Measurements from ENCODE around the gene CORO6.
"Not testable (repeated sequence)": the region's sequence is repeated elsewhere in the genome, so short reads cannot be mapped to it uniquely, and the experiment has no call there.

CORO6 gene

DNA sequence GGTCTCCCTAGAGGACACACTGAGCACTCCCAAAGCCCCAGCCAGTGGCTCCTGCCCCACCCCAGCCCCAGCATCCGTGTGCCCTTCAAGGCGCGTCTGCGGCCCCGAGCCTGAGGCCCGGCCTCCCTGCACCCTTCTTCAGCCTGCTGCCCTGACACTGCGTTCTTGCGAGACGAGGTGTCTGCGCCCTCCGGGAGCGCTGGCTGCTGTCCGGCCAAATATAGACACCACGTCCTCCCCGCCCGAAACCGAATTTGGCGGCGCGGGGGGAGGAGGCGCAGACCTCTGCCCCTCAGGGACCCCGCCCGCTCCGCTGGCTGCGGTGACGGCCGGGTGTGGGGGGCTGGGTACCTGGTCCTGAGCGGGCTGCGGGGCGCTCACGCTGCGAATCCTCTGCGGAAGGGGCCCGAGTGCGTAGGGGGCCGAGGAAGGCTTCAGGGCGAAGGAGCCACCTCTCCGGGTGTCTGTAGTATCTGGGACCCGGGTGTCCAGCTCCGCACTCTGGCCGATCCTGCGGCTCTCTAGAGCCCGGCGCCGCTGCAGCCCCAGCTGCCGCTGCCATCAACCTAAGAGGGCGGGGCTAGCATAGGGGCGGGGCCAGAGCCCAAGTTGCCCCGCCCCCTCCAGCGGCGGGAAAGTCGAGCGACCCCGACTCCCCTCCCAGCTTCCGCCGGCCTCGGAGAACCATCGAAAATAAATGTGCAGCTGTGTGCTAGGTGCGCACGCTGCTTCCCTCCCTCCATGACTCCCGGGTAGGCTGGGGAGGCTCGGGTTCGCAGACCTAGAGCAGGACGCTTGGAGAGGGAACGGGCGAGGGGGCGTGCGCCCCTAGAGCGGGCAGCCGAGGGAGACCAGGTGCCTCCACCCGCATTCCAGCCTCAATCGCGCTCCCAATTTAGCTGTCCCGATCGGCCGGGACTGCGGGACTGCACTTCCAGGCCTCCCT lies at the start of gene CORO6:
CORO6 (minus strand) TSS at position 576 of the 946 bp plus-strand sequence. CDS start 1,491 bp downstream, outside the sequence.
- peaks cover 18% of the 10 kb centered on the region for H3K4me1 ChIP-seq
- peak; percentile 54 to 87 for DNase-seq (ENCODE audit: low spot score in 2 of 2)
- no peaks in the 10 kb centered on the region for H3K9me3 ChIP-seq
- no peaks in the 10 kb centered on the region for H3K36me3 ChIP-seq (replicated peaks)
- H3K27me3 ChIP-seq (ENCODE audit: low read depth) = no peaks in the 10 kb centered on the region
- peak within 1 kb of the TSS; percentile 84 for H3K4me3 ChIP-seq
- in situ Hi-C loops (cut with MboI; ENCODE audit: low sequenced_read_pairs) = loop anchor here (25.0 kb wide), 1 partner anchor 315 kb away; the partner anchor contains the start of genes EFCAB5 and SSH2

DNA sequence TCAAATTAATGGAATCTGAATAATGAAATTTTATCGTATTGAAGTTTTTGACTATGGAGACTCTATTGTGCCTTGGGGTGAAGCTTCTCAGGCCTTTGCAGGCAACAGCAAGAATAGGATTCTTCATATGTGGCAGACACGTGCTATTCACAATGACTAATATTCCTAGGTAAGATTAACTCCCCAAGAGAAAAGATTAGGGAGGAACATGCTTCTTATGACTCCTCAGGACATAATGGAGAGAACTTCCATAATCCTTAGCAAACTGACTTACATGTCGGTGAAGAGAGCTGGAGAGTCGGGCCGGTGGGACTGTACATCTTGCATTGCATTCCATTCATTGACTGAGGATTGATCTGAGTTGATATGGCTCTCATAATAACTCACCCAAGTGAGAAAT lies 48.9 kb upstream of the CORO6 start:
- no peaks in the 10 kb centered on the region for H3K4me1 ChIP-seq
- in situ Hi-C loops (cut with MboI; ENCODE audit: low sequenced_read_pairs) = no loop called here
- H3K4me3 ChIP-seq = no peak overlapping the region
- peaks cover 14% of the 10 kb centered on the region; the same call in 1 of the 2 replicates for H3K36me3 ChIP-seq (replicated peaks)
- H3K27me3 ChIP-seq (ENCODE audit: low read depth) = no peaks in the 10 kb centered on the region
- no peaks in the 10 kb centered on the region for H3K9me3 ChIP-seq
- no peak for DNase-seq (ENCODE audit: low spot score in 2 of 2)

DNA sequence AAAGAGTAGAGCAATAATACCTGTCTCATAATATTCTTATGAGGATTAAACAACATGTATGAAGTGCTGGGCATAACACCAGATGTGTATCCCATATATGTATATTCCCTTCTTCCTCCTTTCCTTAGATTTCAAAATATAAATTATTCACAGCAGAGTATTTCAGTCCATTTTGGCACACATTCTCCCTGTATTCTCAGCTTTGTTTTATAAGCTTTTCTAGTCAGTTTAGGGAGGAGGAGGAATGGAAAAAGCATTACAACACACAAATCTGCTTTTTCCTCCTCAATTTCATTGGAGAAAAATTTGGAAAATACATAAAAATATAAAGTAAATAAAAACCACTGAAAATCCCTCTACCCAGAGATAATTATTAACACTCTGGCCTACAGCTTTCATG lies 46.6 kb upstream of the CORO6 start:
- Histone ChIP-seq H3K27me3 (ENCODE audit: low read depth) (no peaks in the 10 kb centered on the region), H3K9me3 (no peaks in the 10 kb centered on the region), H3K4me3 (no peak overlapping the region), H3K36me3 (replicated peaks) (peaks cover 14% of the 10 kb centered on the region; the same call in 1 of the 2 replicates), H3K4me1 (no peaks in the 10 kb centered on the region)
- DNase-seq (ENCODE audit: low spot score in 2 of 2) = no peak
- in situ Hi-C loops (cut with MboI; ENCODE audit: low sequenced_read_pairs) = no loop called here

DNA sequence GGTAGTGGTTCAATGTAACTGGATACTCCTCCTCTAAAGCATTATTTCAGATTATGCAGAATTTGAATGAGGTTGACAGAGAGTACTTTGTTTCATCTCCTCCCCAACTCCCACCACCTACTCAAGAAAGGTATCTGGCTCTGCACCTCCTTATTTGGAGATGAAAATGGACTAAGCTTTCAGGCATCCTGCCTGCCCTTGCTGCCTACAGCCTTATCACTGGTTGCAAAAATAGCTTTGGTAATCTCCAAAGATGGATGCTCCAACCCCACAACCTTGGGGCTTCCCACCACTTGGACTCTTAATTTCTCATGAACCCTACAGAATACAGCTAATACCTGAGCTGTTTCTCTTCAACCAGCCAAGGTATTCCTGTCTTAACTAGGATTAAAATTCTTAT lies 45.3 kb upstream of the CORO6 start:
- Histone ChIP-seq H3K27me3 (ENCODE audit: low read depth) (no peaks in the 10 kb centered on the region), H3K4me3 (no peak overlapping the region), H3K9me3 (no peaks in the 10 kb centered on the region), H3K4me1 (no peaks in the 10 kb centered on the region), H3K36me3 (replicated peaks) (peaks cover 14% of the 10 kb centered on the region; the same call in 1 of the 2 replicates)
- no peak for DNase-seq (ENCODE audit: low spot score in 2 of 2)
- in situ Hi-C loops (cut with MboI; ENCODE audit: low sequenced_read_pairs) = no loop called here

DNA sequence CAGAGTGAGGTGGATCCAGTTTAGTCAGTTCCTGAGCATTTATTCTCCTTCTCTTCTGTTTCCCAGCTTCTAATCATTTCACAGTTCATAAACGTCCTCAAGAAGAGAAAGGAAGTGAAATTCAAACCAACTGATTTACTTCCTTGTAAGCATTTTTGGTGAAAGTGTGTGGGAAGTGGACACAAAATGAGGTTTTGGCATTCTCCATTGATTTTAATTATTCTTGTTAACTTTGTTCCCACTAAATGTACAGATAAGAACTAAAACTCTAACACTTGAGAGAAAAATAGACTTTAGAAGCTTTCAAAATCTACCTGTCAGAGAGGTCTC lies 42.7 kb upstream of the CORO6 start:
- Histone ChIP-seq H3K4me3 (no peak overlapping the region), H3K9me3 (no peaks in the 10 kb centered on the region), H3K27me3 (ENCODE audit: low read depth) (no peaks in the 10 kb centered on the region), H3K4me1 (no peaks in the 10 kb centered on the region), H3K36me3 (replicated peaks) (peaks cover 9% of the 10 kb centered on the region; the same call in 1 of the 2 replicates)
- in situ Hi-C loops (cut with MboI; ENCODE audit: low sequenced_read_pairs) = no loop called here
- DNase-seq (ENCODE audit: low spot score in 2 of 2) = no peak

DNA sequence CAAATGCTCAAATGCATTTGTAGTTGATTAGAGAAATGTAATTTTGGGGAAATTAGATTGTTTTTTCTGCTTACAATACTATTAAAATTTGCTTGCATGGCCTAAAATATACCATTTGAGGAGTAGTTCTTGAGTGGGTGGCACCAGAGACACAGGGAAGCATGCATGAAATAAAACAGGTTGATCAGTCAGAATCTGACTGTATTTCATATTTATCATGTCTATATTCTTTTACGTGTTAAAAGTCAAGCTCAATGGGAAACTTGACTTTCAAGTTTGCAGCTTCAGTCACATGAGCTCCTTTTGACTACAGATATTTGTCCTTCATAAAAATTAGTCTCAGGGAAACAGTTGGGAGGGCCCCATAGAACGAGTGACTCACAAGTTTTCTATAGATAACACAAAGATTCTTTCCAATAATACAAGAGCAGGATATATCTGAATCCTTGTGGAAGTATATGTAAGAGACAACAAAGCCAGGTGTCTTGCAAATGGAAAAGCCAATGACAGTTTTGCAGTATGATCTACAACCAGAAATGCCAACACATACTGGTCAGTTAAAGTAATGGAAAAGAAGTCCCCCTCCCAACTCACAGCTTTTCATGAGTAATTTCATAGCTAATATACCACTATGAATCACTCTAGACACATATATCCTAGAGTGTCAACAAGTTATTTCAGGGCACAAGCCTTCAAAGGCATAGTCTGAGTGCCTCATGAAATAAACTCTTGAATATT lies 42.2 kb upstream of the CORO6 start:
- DNase-seq (ENCODE audit: low spot score in 2 of 2) = no peak
- H3K27me3 ChIP-seq (ENCODE audit: low read depth) = no peaks in the 10 kb centered on the region
- H3K4me1 ChIP-seq = no peaks in the 10 kb centered on the region
- in situ Hi-C loops (cut with MboI; ENCODE audit: low sequenced_read_pairs) = no loop called here
- no peak overlapping the region for H3K4me3 ChIP-seq
- H3K9me3 ChIP-seq = no peaks in the 10 kb centered on the region
- peaks cover 9% of the 10 kb centered on the region; the same call in 1 of the 2 replicates for H3K36me3 ChIP-seq (replicated peaks)

DNA sequence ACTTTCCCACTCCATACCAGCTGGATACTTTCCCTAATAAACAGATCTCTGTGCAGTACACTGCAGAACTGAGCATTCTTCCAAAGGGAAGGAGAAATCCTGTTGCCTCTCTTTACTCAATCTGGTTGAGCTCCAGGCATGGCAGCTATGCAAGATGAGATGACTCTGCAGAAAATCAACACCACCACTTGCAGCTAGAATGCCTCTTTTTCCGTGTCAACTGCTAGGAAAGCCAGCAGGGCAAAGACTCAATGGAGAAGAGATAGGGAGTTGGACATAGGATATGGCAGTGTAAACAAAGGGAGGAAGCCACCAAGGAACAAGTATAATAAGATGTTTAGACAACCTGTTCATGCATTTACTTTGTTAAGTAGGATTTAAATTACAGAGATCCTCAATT lies 40.4 kb upstream of the CORO6 start:
- in situ Hi-C loops (cut with MboI; ENCODE audit: low sequenced_read_pairs) = no loop called here

DNA sequence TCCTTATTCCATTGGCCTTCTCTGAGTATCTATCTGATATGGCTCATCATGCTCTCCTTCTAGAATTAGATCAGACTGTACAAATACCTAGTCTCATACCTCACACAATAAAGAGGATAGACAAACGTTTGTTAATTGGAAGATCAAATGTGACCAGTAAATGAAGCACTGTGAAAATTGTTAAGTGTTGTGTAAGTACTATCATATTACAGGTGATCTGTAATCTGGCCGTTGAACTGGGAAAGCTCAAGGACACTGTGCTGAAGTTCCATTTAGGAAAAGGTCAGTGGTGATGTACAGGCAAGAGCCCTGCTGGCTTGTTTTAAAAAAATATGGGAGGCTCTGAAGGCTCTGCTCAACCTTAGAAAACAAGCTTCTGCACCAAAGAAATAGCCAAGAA lies 38.5 kb upstream of the CORO6 start:
- DNase-seq (ENCODE audit: low spot score in 2 of 2) = no peak
- H3K36me3 ChIP-seq (replicated peaks) = no peaks in the 10 kb centered on the region; the same call in 1 of the 2 replicates
- no peaks in the 10 kb centered on the region for H3K4me1 ChIP-seq
- in situ Hi-C loops (cut with MboI; ENCODE audit: low sequenced_read_pairs) = no loop called here
- no peaks in the 10 kb centered on the region for H3K9me3 ChIP-seq
- no peak overlapping the region for H3K4me3 ChIP-seq
- H3K27me3 ChIP-seq (ENCODE audit: low read depth) = no peaks in the 10 kb centered on the region

More for the DNA sequence above, 40.4 kb upstream of the CORO6 start:
- DNase-seq (ENCODE audit: low spot score in 2 of 2) = no peak
- no peaks in the 10 kb centered on the region for H3K4me1 ChIP-seq
- peaks cover 9% of the 10 kb centered on the region; the same call in 1 of the 2 replicates for H3K36me3 ChIP-seq (replicated peaks)
- H3K9me3 ChIP-seq = no peaks in the 10 kb centered on the region
- H3K4me3 ChIP-seq = no peak overlapping the region
- no peaks in the 10 kb centered on the region for H3K27me3 ChIP-seq (ENCODE audit: low read depth)

DNA sequence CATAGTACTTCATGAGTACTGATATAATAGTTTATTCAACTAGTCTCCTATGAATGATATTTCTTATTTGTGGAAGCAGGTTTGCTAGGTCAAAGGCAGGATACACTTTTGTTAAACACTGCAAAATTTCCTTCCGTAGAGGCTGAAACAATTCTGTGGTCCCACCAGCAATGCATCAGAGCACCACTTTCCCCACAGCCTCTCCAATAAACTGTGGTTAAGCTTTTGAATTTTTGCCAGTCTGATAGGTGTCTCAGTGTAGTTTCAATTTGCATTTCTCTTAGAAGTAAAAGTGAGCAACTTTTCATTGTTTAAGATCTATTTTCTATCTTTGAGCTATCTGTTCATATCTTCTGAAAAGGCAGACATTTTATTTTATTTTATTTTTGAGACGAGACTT lies 36.4 kb upstream of the CORO6 start:
- Histone ChIP-seq H3K4me1 (no peaks in the 10 kb centered on the region), H3K36me3 (replicated peaks) (no peaks in the 10 kb centered on the region; the same call in 1 of the 2 replicates)
- in situ Hi-C loops (cut with MboI; ENCODE audit: low sequenced_read_pairs) = no loop called here

DNA sequence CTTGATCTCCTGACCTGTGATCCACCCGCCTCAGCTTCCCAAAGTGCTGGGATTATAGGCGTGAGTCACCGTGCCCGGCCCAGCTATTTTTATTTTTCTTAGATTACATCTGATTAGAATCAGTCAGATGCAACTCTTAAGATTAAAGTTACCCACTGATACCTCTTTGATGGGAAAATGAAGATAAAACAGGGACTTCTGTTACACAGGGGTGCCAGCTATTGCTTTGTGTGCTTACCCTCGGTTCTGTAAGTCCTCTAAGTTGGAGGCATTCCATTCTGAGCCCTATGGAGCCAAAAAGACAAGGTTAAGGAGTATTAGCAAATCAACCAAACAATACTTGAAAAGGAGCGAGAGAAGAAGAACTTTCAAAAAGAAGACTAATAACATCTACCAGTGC lies 32.6 kb upstream of the CORO6 start:
- H3K4me1 ChIP-seq = no peaks in the 10 kb centered on the region
- no peaks in the 10 kb centered on the region for H3K27me3 ChIP-seq (ENCODE audit: low read depth)
- H3K9me3 ChIP-seq = no peaks in the 10 kb centered on the region
- no peak overlapping the region for H3K4me3 ChIP-seq
- no peak for DNase-seq (ENCODE audit: low spot score in 2 of 2)
- in situ Hi-C loops (cut with MboI; ENCODE audit: low sequenced_read_pairs) = no loop called here
- no peaks in the 10 kb centered on the region; the same call in 1 of the 2 replicates for H3K36me3 ChIP-seq (replicated peaks)

More for the DNA sequence above, 36.4 kb upstream of the CORO6 start:
- H3K4me3 ChIP-seq = no peak overlapping the region
- no peak for DNase-seq (ENCODE audit: low spot score in 2 of 2)
- H3K9me3 ChIP-seq = no peaks in the 10 kb centered on the region
- H3K27me3 ChIP-seq (ENCODE audit: low read depth) = no peaks in the 10 kb centered on the region

DNA sequence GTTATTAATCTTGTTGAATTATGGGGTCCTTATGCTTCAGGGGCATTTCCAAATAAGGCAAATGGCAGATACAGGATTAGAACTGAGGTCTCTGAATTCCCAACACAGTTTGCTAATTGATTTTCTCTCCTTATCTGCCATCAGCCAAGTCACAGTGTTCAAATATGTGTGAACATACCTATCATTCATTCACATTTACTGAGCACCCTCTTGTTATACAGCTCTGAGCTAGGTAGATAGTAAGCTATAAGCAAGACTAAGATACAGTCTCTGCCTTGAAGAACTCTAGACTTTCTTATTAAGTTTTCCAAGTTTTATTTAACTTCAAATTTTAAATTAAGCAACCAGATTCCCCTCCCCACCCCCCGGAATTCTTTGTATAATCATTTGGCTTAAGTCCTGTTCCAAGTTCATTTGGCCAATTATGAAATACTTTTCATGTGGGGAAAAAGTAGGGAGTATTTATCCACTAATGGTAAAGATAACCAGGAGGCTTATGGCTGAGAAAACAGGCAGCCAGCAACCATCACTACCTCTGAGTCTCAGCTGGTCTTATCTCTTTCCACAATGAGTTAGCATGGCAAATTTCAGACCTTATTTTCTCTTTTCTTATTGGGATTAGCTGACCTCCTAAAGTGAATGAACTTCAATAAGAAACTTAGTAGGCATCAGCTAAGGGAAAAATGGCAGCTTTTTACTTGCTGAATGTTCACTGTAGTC lies 31.4 kb upstream of the CORO6 start:
- DNase-seq (ENCODE audit: low spot score in 2 of 2) = no peak
- Histone ChIP-seq H3K36me3 (replicated peaks) (no peaks in the 10 kb centered on the region; the same call in 1 of the 2 replicates), H3K9me3 (no peaks in the 10 kb centered on the region), H3K4me1 (no peaks in the 10 kb centered on the region), H3K27me3 (ENCODE audit: low read depth) (no peaks in the 10 kb centered on the region), H3K4me3 (no peak overlapping the region)
- in situ Hi-C loops (cut with MboI; ENCODE audit: low sequenced_read_pairs) = no loop called here

DNA sequence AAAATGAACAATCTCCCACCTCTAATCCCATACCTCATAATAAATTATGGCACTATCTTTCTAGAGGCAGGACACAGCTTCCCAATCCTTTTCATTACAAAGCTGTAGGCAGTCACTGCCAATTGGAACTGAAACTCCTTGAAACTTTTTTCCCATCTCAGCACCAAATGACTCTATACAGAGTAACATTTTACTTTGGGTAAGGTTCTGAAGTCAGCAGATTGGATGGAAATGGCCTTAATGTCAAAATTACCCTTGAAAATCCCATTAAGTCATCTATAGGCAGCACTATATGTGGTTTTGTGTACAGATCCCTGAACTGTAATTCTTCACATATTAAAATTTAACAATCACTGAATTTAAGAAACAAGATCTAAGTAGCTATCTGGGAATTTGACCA lies 30.3 kb upstream of the CORO6 start:
- Histone ChIP-seq H3K4me1 (no peaks in the 10 kb centered on the region), H3K27me3 (ENCODE audit: low read depth) (no peaks in the 10 kb centered on the region), H3K9me3 (no peaks in the 10 kb centered on the region), H3K36me3 (replicated peaks) (no peaks in the 10 kb centered on the region; the same call in 1 of the 2 replicates), H3K4me3 (no peak overlapping the region)
- in situ Hi-C loops (cut with MboI; ENCODE audit: low sequenced_read_pairs) = no loop called here
- no peak for DNase-seq (ENCODE audit: low spot score in 2 of 2)

DNA sequence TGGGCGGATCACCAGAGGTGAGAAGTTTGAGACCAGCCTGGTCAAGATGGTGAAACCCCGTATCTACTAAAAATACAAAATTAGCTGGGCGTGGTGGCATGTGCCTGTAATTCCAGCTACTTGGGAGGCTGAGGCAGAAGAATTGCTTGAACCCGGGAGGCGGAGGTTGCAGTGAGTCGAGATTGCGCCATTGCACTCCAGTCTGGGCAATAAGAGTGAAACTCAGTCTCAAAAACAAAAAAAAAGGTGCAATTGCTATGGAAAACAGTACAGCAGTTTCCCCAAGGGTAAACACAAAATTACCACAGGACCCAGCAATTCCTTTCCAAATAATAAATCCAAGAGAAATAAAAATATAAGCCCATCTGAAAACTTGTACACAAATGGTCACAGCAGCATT lies 29.2 kb upstream of the CORO6 start:
- H3K36me3 ChIP-seq (replicated peaks); H3K9me3 ChIP-seq; H3K27me3 ChIP-seq (ENCODE audit: low read depth); H3K4me3 ChIP-seq; in situ Hi-C loops (cut with MboI; ENCODE audit: low sequenced_read_pairs); DNase-seq (ENCODE audit: low spot score in 2 of 2); H3K4me1 ChIP-seq: not testable (repeated sequence)

Measured in HAP-1 (cell line).